HEK293 (cell line): ENCODE results near the gene PRRG4.

Source experiments
- BCL11A ChIP-seq: fragments of 450-650 bp; formaldehyde crosslinking; IDR thresholded peaks from 2 replicates; pipeline ENCODE4 v1.5.1; 2016; ENCODE audit warnings: low read depth, missing biosample characterization, missing genetic modification characterization
- REST ChIP-seq: fragments of 450-650 bp; formaldehyde crosslinking; IDR thresholded peaks from 2 replicates; pipeline ENCODE4 v1.5.1; 2016; ENCODE audit warnings: missing biosample characterization, missing genetic modification characterization
- SP7 ChIP-seq: fragments of 450-650 bp; formaldehyde crosslinking; IDR thresholded peaks from 2 replicates; pipeline ENCODE4 v1.5.1; 2016; ENCODE audit warnings: missing biosample characterization, missing genetic modification characterization
- YY1 ChIP-seq: fragments of 450-650 bp; formaldehyde crosslinking; IDR thresholded peaks from 2 replicates; pipeline ENCODE4 v1.5.1; 2018; ENCODE audit warnings: missing biosample characterization, missing genetic modification characterization
- ZNF302 ChIP-seq: fragments of 450-650 bp; formaldehyde crosslinking; IDR thresholded peaks from 2 replicates; pipeline ENCODE4 v1.5.1; 2016; ENCODE audit warnings: missing biosample characterization, missing genetic modification characterization, low read depth
- ZNF473 ChIP-seq: fragments of 450-650 bp; formaldehyde crosslinking; IDR thresholded peaks from 2 replicates; pipeline ENCODE4 v1.5.1; 2017; ENCODE audit warnings: missing biosample characterization, missing genetic modification characterization
- TF ChIP-seq, protein P1 (sequence below): fragments of 450-650 bp; formaldehyde crosslinking; IDR thresholded peaks from 2 replicates; pipeline ENCODE4 v1.5.1; 2016; ENCODE audit warnings: missing biosample characterization, missing genetic modification characterization
- TF ChIP-seq, protein P2 (sequence below): fragments of 450-650 bp; formaldehyde crosslinking; IDR thresholded peaks from 2 replicates; pipeline ENCODE4 v1.5.1; 2016; ENCODE audit warnings: missing biosample characterization, missing genetic modification characterization

DNA sequence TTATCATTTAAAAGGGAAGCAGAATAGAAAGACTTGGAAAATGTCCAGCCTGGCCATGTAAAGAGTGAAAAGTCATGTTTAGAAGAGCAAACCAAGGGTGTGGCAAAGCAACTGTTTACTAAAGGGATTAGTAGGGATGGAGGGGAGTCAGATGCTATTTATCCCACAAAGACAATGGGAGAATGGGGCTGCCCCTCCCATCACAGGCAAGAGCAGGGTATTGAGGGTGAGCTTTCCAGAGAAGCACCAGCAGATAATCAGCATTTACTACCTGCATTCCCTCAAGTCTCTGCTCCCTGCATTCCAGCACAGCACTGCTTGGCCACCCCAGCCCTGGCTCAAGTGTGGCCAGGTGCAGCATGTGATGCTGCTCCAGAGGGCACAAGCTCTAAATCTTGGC, 44.4 kb downstream of the PRRG4 start:
- TF ChIP-seq, protein P1, sequence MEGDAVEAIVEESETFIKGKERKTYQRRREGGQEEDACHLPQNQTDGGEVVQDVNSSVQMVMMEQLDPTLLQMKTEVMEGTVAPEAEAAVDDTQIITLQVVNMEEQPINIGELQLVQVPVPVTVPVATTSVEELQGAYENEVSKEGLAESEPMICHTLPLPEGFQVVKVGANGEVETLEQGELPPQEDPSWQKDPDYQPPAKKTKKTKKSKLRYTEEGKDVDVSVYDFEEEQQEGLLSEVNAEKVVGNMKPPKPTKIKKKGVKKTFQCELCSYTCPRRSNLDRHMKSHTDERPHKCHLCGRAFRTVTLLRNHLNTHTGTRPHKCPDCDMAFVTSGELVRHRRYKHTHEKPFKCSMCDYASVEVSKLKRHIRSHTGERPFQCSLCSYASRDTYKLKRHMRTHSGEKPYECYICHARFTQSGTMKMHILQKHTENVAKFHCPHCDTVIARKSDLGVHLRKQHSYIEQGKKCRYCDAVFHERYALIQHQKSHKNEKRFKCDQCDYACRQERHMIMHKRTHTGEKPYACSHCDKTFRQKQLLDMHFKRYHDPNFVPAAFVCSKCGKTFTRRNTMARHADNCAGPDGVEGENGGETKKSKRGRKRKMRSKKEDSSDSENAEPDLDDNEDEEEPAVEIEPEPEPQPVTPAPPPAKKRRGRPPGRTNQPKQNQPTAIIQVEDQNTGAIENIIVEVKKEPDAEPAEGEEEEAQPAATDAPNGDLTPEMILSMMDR = no peak
- no peak for TF ChIP-seq ZNF473 (tag by site-specific recombination)
- no peak for TF ChIP-seq BCL11A (tag by site-specific recombination)
- TF ChIP-seq YY1 = no peak
- no peak for TF ChIP-seq REST (tag by site-specific recombination)
- TF ChIP-seq SP7 (tag by site-specific recombination) = no peak
- no peak for TF ChIP-seq ZNF302
- TF ChIP-seq, protein P2, sequence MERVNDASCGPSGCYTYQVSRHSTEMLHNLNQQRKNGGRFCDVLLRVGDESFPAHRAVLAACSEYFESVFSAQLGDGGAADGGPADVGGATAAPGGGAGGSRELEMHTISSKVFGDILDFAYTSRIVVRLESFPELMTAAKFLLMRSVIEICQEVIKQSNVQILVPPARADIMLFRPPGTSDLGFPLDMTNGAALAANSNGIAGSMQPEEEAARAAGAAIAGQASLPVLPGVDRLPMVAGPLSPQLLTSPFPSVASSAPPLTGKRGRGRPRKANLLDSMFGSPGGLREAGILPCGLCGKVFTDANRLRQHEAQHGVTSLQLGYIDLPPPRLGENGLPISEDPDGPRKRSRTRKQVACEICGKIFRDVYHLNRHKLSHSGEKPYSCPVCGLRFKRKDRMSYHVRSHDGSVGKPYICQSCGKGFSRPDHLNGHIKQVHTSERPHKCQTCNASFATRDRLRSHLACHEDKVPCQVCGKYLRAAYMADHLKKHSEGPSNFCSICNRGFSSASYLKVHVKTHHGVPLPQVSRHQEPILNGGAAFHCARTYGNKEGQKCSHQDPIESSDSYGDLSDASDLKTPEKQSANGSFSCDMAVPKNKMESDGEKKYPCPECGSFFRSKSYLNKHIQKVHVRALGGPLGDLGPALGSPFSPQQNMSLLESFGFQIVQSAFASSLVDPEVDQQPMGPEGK (tag by site-specific recombination) = no peak
